Activated T-cell treated with anti-CD3 and anti-CD28 coated beads for 48 hours (primary cell): ENCODE measurements around the gene ATOSB.
A peak's percentile ranks its signal among the peaks of the same experiment; 100 is the strongest.

Source experiments
- DNase-seq: peaks from one replicate; pipeline ENCODE4 v3.0.0-alpha.2; 2020; ENCODE audit warnings: low read depth

The ATOSB gene

GRCh38 chr9:35112257-35113020, 3.2 kb downstream of the ATOSB start:
- DNase-seq = no peak

GRCh38 chr9:35111001-35111933, 4.4 kb downstream of the ATOSB start:
- peak; percentile 95 for DNase-seq

- no peak for DNase-seq
Observed at GRCh38 chr9:35110327-35110761, 5.3 kb downstream of the ATOSB start.

DNA sequence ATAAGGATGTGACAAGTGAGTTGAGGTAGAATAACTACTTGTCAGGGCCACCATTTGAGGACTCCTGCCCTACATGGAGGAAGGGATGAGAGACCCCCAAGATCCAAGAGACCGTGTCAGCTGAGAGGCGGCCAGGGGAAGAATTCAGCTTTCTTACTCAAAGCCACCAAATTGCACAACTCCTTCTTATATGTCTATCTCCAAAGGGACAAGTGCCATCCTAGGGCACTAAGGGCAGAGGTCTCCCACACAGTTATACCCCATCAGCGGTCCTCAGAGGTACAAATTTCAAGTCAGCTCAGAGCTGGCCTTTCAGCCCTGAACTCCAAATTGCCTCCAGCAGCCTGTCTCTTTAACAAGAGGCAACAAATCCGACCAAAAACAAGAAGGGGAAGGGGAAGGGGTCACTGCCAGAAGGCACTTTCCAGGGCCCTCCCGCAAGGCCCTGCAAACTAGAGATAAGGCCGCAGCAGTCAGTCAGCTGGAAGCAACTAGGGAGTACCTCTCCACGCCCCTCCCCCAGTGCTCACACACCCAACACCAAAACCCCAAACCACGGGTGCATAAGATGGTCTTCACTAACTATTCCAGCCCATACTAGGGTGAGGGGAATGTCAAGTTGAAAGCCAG, 6.6 kb downstream of the ATOSB start:
- no peak for DNase-seq

- no peak for DNase-seq
Observed at GRCh38 chr9:35108461-35108860, 7.2 kb downstream of the ATOSB start.

DNA sequence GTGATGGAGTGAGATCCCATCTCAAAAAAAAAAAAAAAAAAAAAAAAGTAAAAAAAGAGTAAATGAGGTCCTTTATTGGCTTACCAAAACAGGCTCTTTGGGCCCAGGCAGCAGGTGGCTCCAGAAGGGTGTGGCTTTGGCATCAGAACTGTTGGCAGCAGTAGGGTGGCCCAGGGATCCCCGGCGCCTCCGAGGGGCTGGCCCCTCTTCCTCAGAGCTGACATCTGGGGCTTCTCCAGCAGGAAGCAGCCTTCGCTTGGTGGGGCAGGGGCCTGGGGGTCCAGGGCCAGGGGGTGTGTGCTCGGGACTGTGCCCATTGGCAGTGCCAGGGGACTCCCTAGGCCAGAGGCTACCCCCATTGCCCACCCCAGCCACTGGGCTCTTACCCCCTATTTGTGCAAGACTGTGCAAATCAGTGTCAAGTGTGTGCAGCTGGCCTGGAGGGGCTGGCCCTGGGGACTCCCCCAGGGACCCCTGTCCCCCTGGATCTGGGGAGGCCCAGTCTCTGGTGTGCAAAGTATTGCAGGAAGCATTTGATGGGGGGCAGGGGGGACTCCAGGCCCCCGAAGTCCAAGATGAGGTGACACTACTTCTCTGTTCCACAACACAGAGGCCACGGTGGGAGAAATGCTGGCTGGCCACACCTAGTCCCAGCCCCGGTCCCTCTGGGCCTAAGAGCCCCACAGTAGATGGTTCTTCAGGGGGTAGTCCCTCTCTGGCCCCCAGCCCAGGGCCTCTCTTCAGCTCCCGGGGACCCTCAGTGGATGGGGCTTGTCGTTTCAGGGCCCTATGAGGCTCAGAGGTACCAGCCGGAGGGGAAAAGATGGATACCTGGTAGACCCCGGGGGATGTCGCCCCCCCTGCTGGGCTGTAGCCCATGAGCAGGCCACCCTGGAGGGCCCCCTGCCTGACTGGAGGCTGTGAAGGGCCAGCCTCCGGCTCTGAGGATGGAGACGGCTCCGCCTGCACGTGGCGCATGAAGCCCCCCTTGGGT, 8.1 kb downstream of the ATOSB start:
- DNase-seq = no peak

GRCh38 chr9:35106343-35106730, 9.3 kb downstream of the ATOSB start:
- no peak for DNase-seq

DNA sequence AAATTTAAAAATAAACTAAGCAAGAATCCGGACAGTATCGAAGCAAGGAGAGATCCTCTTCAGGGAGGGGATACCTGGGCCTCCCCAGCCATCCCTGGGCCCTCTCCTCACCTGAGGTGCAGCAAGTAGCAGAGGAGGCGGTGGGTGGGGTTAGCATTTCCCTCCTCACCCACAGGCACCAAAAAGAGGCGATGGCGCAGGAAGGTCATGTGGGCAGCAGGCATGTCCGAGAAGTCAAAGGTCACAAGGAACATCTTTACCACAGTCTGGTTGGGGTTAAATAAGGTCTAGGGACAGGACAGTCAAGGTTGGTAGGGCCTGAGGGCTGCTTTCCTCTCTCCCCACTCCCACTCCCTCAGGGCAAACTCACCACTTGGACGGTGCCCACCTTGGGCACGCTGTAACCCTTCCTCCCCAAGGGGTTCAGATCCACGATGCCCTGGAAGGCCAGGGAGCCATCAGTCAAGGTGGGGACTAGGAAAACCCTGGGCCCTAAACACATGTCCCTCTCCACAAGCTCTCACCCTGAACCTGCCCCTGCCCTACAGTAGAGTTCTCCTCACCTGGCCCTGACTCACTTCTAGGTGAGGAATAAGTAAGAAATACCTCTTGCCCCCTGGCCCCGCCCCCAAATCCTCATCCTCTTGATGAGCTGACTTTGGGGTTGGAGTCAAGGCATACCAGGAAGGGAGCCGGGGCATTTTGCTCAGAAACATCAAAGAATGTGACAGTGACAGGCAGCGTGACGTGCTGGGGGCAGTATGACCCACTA, 9.9 kb downstream of the ATOSB start:
- DNase-seq = no peak

GRCh38 chr9:35105126-35105525, 10.5 kb downstream of the ATOSB start:
- no peak for DNase-seq

DNA sequence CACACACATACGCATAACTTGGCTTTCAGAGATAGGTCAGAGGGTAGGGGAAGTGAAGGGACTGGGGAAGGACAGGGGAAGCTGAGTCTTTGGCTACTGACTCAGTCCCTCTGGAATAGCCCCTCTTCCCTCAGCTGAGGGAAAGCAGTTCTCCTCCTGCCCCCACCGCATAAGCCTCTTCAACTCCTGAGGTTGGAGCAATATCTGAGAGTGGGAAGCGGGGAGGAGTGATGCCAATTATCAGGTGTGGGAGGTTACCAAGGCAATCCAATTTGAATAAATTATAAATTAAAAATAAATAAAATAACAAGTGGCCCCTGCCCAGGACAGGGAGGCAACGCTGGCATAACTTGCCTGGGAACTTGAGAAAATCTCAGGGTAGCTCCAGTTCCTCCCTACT, 11.1 kb downstream of the ATOSB start:
- no peak for DNase-seq

- DNase-seq = no peak
Observed at GRCh38 chr9:35103660-35104191, 11.9 kb downstream of the ATOSB start.

- peak; percentile 83 for DNase-seq
Observed at GRCh38 chr9:35102769-35103659, 12.6 kb downstream of the ATOSB start, which contains the start of gene STOML2. Gene STOML2 (minus strand): TSS chr9:35103131. CDS start chr9:35103094, 37 bp downstream.

DNA sequence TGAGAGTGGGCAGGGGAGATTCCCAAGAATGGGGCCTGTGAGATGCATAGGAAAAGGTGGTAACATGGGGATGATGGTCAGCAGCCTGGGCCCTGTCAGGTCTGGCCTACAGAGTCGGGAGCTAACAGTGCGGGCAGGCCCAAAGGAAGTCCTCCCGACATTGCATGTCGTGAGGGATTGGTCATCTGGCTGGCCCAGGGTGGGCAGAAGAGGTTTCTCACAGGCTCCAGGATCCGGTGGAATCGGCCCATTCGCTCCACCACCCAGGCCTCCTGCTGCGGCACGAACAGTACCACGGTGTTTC, 13.2 kb downstream of the ATOSB start:
- DNase-seq = no peak

GRCh38 chr9:35097573-35097972, 18.1 kb downstream of the ATOSB start:
- DNase-seq = no peak

- DNase-seq = peak; percentile 89
Observed at GRCh38 chr9:35096035-35096849, 19.4 kb downstream of the ATOSB start, which contains the start of gene PIGO. Gene PIGO (minus strand): TSS chr9:35096591. CDS start chr9:35095565, 1,026 bp downstream.

DNA sequence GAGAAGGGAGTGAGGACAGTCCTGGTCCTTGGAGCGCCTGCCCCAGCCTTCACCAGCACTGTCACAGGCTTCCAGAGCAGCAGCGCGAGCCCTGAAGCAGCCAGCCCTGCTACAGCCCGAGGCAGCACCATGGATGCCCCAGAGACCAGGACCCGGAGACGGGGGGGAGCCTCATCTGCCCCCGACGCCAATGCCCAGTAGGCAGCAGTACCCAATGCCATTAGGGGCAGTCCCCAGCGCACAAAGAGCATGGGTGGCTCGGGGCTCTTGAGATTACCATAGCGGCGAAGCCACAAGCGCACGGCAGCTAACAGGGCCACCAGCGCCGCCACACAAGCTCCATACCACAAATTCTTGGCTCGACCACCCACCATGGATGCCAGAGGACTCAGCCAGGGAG, 24.1 kb downstream of the ATOSB start:
- DNase-seq = no peak

DNA sequence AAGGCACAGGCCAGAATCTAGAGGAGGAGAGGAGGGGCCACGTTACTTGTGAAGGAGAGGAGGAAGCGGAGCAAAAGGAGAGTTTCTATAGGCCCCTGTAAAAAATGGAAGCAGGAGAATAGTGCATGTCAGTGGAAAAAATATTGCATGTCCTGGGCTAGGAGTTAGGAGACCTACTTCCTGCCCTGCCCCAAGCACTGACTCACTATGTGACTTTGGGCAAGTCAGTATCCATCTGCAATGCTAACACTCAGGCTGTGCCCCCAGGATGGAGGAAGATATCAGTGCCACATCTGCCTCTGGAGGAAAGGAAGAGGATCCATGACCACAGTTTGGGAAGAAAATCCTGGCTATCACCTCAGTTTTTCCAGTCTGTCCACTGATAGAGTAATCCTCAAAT, 26.2 kb downstream of the ATOSB start:
- no peak for DNase-seq

- no peak for DNase-seq
Observed at GRCh38 chr9:35085078-35085477, 30.6 kb downstream of the ATOSB start.
